HG03432 (cell line): ENCODE results near the gene CFAP299.
"Not testable (repeated sequence)": the region's sequence is repeated elsewhere in the genome, so short reads cannot be mapped to it uniquely, and the experiment has no call there.

Source experiments
- ATAC-seq: cut with Tn5 transposase; IDR thresholded peaks from one replicate; pipeline ENCODE4 v1.9.1; 2021; ENCODE audit warnings: mild to moderate bottlenecking, moderate library complexity; ENCODE audit not compliant: unreplicated experiment

CFAP299 gene

GRCh38 chr4:80705311-80705710, 369.8 kb downstream of the CFAP299 start:
- ATAC-seq, result no peak

- ATAC-seq, result no peak
Measured at GRCh38 chr4:80709082-80709869, 373.7 kb downstream of the CFAP299 start.

GRCh38 chr4:80710748-80711451, 375.4 kb downstream of the CFAP299 start:
- ATAC-seq, result no peak

- no peak for ATAC-seq
Measured at GRCh38 chr4:80711956-80712355, 376.4 kb downstream of the CFAP299 start.

- no peak for ATAC-seq
Measured at GRCh38 chr4:80713409-80713808, 377.9 kb downstream of the CFAP299 start.

GRCh38 chr4:80717204-80717603, 381.7 kb downstream of the CFAP299 start:
- ATAC-seq, result no peak

- no peak for ATAC-seq
Measured at GRCh38 chr4:80726471-80726870, 390.9 kb downstream of the CFAP299 start.

- no peak for ATAC-seq
Measured at GRCh38 chr4:80730158-80730557, 394.6 kb downstream of the CFAP299 start.

GRCh38 chr4:80731436-80731835, 395.9 kb downstream of the CFAP299 start:
- no peak for ATAC-seq

GRCh38 chr4:80732010-80732409, 396.5 kb downstream of the CFAP299 start:
- ATAC-seq, result no peak

- no peak for ATAC-seq
Measured at GRCh38 chr4:80740375-80740774, 404.8 kb downstream of the CFAP299 start.

GRCh38 chr4:80749558-80749957, 414.0 kb downstream of the CFAP299 start:
- ATAC-seq, result not testable (repeated sequence)

GRCh38 chr4:80751200-80751599, 415.7 kb downstream of the CFAP299 start:
- no peak for ATAC-seq

GRCh38 chr4:80767944-80768343, 432.4 kb downstream of the CFAP299 start:
- ATAC-seq, result no peak

GRCh38 chr4:80776168-80776567, 440.6 kb downstream of the CFAP299 start:
- no peak for ATAC-seq

- ATAC-seq, result no peak
Measured at GRCh38 chr4:80781431-80781830, 445.9 kb downstream of the CFAP299 start.

GRCh38 chr4:80787306-80787705, 451.8 kb downstream of the CFAP299 start:
- ATAC-seq, result no peak

GRCh38 chr4:80788798-80789197, 453.3 kb downstream of the CFAP299 start:
- ATAC-seq, result no peak

GRCh38 chr4:80790152-80790551, 454.6 kb downstream of the CFAP299 start:
- ATAC-seq, result peak; percentile 77

GRCh38 chr4:80793660-80794059, 458.1 kb downstream of the CFAP299 start:
- ATAC-seq, result not testable (repeated sequence)

GRCh38 chr4:80798082-80798481, 462.6 kb downstream of the CFAP299 start:
- no peak for ATAC-seq

- not testable (repeated sequence) for ATAC-seq
Measured at GRCh38 chr4:80800719-80801118, 465.2 kb downstream of the CFAP299 start.
